ENCODE measurements around the gene SEC24A.
"Not testable (repeated sequence)": the region's sequence is repeated elsewhere in the genome, so short reads cannot be mapped to it uniquely, and the experiment has no call there.

DNA sequence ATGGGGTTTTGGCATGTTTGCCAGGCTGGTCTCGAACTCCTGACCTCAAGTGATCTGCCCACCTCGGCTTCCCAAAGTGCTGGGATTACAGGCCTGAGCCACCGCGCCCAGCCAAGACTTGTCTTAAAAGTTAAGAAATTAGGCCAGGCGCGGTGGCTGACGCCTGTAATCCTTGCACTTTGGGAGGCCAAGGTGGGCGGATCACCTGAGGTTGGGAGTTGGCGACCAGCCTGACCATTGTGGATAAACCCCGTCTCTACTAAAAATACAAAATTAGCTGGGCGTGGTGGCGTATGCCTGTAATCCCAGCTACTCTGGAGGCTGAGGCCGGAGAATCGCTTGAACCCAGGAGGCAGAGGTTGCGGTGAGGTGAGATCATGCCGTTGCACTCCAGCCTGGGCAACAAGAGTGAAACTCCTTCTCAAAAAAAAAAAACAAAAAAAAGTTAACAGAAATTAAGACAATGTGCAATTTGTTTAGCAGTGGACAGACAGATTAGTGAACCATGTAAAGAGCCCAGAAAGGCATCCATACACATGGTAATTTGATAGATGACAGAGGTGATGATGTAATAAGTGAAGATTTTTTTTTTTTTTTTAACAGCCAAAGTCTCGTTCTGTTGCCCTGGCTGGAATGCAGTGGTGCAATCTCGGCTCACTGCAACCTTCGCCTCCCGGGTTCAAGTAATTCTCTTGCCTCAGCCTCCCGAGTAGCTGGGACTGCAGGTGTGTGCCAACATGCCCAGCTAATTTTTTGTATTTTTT, 119.1 kb downstream of the SEC24A start:
- TF ChIP-seq, protein P1, sequence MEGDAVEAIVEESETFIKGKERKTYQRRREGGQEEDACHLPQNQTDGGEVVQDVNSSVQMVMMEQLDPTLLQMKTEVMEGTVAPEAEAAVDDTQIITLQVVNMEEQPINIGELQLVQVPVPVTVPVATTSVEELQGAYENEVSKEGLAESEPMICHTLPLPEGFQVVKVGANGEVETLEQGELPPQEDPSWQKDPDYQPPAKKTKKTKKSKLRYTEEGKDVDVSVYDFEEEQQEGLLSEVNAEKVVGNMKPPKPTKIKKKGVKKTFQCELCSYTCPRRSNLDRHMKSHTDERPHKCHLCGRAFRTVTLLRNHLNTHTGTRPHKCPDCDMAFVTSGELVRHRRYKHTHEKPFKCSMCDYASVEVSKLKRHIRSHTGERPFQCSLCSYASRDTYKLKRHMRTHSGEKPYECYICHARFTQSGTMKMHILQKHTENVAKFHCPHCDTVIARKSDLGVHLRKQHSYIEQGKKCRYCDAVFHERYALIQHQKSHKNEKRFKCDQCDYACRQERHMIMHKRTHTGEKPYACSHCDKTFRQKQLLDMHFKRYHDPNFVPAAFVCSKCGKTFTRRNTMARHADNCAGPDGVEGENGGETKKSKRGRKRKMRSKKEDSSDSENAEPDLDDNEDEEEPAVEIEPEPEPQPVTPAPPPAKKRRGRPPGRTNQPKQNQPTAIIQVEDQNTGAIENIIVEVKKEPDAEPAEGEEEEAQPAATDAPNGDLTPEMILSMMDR (conservative IDR thresholded peaks at IDR 0.05): not testable (repeated sequence)
- not testable (repeated sequence) for TF ChIP-seq EZH2 (IDR thresholded peaks at IDR 0.05; ENCODE audit: low read depth)

All from PC-9 (cell line).